MM.1S (cell line): ENCODE measurements around the gene EXOC4.

Source experiments
- CTCF ChIP-seq: fragments of 300-600 bp; sonication (generic); IDR thresholded peaks from 2 replicates; pipeline ENCODE4 v1.5.1; 2016; ENCODE audit warnings: antibody characterized with exemption, low read length, mixed read lengths
- EZH2 ChIP-seq: fragments of 300-600 bp; sonication (generic); optimal IDR thresholded peaks from 2 replicates; pipeline ENCODE3; 2017; ENCODE audit warnings: low read depth, mild to moderate bottlenecking, antibody characterized with exemption, low read length, mixed read lengths
- EZH2phosphoT487 ChIP-seq: fragments of 300-600 bp; sonication (generic); IDR thresholded peaks from 2 replicates; pipeline ENCODE4 v1.6.1; 2018; ENCODE audit warnings: antibody characterized with exemption, low read length

GRCh38 chr7:133294234-133294633 is 41.4 kb downstream of the EXOC4 start:
- TF ChIP-seq CTCF (no peak), EZH2 (no peak), EZH2phosphoT487 (no peak)
